ENCODE data around the gene TIMMDC1. TPM values are rescaled to one million over a fixed set of nuclear protein-coding genes. Genes with fewer than 3 reads are reported as not detected.
"Not testable (repeated sequence)": the region's sequence is repeated elsewhere in the genome, so short reads cannot be mapped to it uniquely, and the experiment has no call there.

The TIMMDC1 gene
- total RNA-seq, 1 donor from 2014 or later: 107 TPM

- no peak for DNase-seq (ENCODE audit: low spot score)
Observed at GRCh38 chr3:119555309-119555735, 57.0 kb downstream of the TIMMDC1 start.

GRCh38 chr3:119555929-119556328 lies 57.6 kb downstream of the TIMMDC1 start:
- DNase-seq (ENCODE audit: low spot score): no peak

- no peak for DNase-seq (ENCODE audit: low spot score)
Observed at GRCh38 chr3:119557192-119557876, 59.0 kb downstream of the TIMMDC1 start.

- DNase-seq (ENCODE audit: low spot score): no peak
Observed at GRCh38 chr3:119557877-119558269, 59.5 kb downstream of the TIMMDC1 start.

- DNase-seq (ENCODE audit: low spot score): no peak
Observed at GRCh38 chr3:119558626-119559317, 60.4 kb downstream of the TIMMDC1 start.

GRCh38 chr3:119559441-119559963 lies 61.2 kb downstream of the TIMMDC1 start, which contains the start of gene CD80:
TSS of gene CD80 (minus strand) at chr3:119559614. CDS start at chr3:119557728, 1,886 bp downstream.
- no peak for DNase-seq (ENCODE audit: low spot score)

- DNase-seq (ENCODE audit: low spot score): no peak
Observed at GRCh38 chr3:119560160-119560559, 61.8 kb downstream of the TIMMDC1 start.

- no peak for DNase-seq (ENCODE audit: low spot score)
Observed at GRCh38 chr3:119562307-119562961, 64.1 kb downstream of the TIMMDC1 start.

GRCh38 chr3:119563334-119563733 lies 65.0 kb downstream of the TIMMDC1 start:
- not testable (repeated sequence) for DNase-seq (ENCODE audit: low spot score)

GRCh38 chr3:119569156-119569555 lies 70.8 kb downstream of the TIMMDC1 start:
- DNase-seq (ENCODE audit: low spot score): no peak

GRCh38 chr3:119570229-119570628 lies 71.9 kb downstream of the TIMMDC1 start:
- no peak for DNase-seq (ENCODE audit: low spot score)

GRCh38 chr3:119571230-119571629 lies 72.9 kb downstream of the TIMMDC1 start:
- DNase-seq (ENCODE audit: low spot score): no peak

GRCh38 chr3:119571688-119572087 lies 73.3 kb downstream of the TIMMDC1 start:
- no peak for DNase-seq (ENCODE audit: low spot score)

Other genes starting within 250 kb of the TIMMDC1 start
- 63.4 TPM for gene ARHGAP31, start 204.2 kb upstream of the TIMMDC1 start, total RNA-seq
- 61.9 TPM for gene TMEM39A, start 34.9 kb upstream of the TIMMDC1 start, total RNA-seq
- 19.1 TPM for gene POGLUT1, start 29.6 kb upstream of the TIMMDC1 start, total RNA-seq
- gene CD80, start 61.1 kb downstream of the TIMMDC1 start, total RNA-seq: 1.3 TPM
- gene ADPRH, start 80.9 kb downstream of the TIMMDC1 start, total RNA-seq: 16.1 TPM
- gene PLA1A, start 99.3 kb downstream of the TIMMDC1 start, total RNA-seq: 3.4 TPM
- gene POPDC2, start 162.0 kb downstream of the TIMMDC1 start, total RNA-seq: 1.5 TPM
- gene COX17, start 178.9 kb downstream of the TIMMDC1 start, total RNA-seq: 48.4 TPM
- gene CFAP91, start 204.5 kb downstream of the TIMMDC1 start, total RNA-seq: 0.39 TPM